GM19452 (cell line): ENCODE data around the gene TRIM47.

Experiments used
- ATAC-seq: cut with Tn5 transposase; IDR thresholded peaks from one replicate; pipeline ENCODE4 v1.9.1; 2021; ENCODE audit not compliant: unreplicated experiment

TRIM47 gene

DNA sequence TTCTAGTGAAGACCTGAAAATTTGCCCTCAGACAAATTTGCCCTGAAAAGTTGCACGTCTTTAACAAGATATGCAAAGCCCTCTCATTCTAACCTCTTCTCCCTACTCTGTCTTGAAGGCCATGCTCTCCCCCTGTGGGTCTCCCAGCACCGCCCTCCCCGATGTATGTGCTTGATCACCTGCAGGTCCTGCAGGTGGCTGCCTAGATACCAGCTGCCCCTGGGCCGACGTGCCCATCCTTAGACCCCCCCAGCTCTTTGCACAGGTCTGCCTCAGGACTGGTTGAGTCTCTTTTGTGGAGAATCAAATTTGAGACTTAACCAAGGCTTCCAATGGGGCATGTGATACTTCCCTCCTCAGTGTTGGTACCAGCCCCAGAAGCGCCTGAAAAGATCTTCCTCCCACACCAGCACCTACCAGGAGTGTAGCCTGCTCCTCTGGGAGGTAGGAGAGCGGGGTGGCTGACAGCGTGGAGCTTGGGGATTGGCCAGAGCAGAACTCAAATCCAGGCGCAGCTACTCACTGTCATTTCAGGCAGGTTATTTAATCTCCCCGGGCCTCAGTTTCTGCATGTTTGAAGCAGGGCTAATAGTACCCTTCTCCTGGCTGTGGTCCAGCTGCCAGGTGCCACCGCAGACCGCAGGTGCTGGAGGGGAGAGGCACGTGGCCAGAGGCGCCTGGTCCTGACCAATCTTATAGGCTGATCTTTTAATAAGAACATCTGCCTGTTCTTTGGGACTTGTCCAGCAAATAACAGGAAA lies 30.9 kb upstream of the TRIM47 start:
- ATAC-seq: no peak

DNA sequence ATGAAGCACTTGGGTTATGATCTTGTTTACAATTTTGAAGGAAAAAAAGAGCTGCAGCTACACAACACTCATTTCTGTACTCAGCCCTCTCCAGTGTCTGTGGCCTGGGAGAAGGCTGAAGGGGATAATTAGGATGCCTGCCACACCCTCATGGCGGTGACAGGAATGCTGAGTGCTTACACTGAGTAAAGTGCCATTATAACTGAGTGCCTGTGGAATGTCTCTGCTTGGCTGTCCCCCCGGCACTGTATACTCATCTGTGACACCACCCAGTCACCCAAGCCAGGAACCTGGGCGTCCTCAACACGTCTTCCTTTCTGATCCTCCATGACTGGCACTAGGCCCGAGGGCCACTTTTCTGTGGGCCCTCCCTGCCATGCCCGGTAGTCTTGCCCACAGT lies 29.8 kb upstream of the TRIM47 start:
- no peak for ATAC-seq

DNA sequence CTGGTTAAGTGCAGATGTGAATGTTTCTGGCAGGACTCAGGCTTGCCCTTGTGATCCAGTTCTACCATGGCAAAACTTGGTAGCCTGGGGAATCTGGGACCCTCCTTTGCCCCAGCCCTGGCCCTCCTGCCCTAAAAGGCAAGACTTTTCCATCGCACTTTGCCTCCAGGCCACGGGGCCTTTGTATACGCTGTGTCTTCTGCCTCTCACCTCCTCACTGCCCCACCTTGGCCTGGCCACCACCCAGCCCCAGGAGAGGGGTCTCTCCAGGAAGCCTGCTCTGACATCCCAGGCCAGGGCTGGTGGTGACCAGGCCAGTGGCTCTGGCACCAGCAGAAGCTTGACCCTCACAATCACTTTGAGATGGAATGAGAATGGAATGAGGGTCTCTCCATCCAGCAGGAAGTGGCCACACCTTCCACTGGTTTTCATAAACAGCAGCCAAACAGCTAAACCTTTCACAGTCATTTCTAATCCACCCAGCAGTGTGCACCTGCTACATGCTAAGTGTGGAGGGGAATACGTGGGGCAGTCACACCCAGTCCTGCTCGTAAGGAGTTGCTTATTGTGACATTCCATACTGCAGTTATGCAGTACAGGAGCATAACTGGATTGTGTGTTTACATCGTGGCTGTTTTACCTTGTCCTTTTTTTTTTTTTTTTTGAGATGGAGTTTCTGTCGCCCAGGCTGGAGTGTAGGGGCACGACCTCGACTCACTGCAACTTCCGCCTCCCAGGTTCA lies 27.9 kb upstream of the TRIM47 start:
- ATAC-seq: no peak

DNA sequence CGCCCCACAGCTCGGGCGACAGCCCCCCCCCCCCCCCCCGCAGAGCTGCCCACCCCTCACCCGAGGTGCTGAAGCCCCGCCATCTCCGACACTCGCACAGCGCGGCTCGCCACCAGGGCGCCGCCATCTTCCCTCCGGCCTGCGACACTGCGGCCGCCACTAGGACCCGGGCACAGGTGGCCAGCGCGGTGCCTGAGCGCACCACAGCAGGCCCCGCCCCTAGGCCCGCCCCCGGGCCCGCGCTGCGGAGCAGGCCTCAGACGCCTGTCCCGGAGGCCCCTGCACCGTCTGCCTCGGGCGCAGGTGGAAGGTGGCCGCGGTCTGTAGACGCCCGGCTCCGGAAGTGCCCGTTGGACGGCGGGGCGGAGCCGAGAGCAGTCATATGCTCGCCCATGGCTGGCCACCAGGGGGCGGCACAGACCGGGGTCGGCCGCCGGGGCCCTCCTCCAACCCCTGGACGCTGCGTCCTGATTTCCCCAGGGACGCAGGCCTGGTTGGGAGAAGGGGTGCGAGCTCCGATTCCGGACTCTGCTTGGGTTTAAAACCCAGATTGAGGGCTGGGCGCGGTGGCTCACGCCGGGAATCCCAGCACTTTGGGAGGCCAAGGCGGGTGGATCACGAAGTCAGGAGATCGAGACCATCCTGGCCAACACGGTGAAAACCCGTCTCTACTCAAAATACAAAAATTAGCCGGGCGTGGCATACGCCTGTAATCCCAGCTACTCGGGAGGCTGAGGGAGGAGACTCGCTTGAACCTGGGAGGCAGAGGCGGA lies 26.6 kb upstream of the TRIM47 start, which contains the start of gene MRPL38:
MRPL38 (minus strand) TSS at position 136 of the 773 bp plus-strand sequence; CDS start at position 127, 9 bp downstream.
- peak; percentile 96 for ATAC-seq

DNA sequence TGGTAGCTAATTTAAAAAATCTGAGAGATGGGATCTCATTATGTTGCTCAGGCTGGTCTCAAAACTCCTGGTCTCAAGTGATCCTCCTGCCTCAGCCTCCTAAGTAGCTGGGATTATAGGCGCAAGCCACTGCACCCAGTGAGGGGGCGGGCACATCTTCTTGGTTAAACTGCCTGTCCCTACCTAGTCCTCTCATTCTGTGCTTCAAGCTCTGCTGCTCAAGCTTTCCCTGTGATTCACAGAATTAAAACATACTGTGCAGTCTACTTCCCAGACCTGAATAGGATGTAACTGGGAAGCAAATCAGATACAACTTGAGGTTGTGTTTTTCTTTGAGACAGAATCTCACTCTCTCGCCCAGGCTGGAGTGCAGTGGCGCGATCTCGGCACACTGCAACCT lies 24.0 kb upstream of the TRIM47 start:
- no peak for ATAC-seq

DNA sequence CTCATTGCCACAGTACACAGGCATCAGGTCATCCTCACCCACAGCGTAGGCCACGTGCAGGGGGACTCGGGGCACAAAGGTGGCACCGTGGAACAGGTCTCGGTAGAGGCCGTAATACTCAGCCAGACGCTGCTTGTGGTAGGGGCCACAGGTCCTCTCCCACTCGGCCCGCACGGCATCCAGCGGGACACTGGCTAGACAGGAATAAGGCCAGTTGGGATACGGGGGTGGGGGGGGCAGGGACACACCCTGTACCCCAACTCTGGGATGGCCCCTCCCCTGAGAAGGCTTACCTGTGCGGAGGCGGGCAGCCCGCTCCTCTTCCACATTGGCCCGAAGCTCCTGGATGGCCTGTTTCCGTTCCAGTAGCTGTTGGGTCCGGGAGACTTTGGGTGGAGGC lies 23.3 kb upstream of the TRIM47 start:
- no peak for ATAC-seq

DNA sequence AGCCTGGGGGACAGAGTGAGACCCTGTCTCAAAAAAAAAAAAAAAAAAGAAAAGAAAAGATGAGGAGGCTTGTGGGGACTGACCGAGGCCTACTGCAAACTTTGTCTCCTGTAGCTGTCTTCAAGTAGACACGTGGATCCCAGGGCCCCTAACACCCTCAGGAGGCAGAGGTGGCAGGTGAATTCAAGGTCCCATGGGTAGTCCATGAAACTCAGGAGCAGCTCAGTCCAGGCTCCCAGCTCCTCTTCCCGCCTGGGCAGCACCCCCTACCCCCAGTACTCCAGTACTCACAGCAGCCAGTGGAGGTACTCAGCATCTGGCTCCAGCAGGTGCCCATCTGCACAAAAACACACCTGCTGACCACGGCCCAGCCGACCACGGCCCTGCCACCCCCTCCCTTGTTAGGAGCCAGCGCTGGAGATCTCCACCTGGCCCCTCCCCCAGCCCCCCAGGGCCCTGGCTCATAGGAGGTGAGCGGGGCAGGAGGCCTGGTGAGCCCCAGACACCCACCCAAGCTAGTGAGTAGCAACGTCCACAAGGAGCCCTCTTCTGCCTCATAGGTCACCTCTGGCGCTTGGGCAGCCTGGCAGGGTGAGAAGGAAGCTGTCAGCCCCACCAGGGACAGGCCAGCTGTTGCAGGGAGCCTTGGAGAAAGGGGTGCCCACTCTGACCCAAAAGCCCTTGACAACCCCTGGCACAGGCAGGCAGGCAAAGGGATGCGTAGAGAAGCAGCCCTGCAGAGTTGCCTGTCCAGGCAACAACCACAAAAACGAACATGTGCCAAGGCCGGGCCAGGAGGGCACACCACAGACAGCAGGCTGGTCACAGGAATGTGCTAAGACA lies 22.5 kb upstream of the TRIM47 start:
- ATAC-seq: no peak

DNA sequence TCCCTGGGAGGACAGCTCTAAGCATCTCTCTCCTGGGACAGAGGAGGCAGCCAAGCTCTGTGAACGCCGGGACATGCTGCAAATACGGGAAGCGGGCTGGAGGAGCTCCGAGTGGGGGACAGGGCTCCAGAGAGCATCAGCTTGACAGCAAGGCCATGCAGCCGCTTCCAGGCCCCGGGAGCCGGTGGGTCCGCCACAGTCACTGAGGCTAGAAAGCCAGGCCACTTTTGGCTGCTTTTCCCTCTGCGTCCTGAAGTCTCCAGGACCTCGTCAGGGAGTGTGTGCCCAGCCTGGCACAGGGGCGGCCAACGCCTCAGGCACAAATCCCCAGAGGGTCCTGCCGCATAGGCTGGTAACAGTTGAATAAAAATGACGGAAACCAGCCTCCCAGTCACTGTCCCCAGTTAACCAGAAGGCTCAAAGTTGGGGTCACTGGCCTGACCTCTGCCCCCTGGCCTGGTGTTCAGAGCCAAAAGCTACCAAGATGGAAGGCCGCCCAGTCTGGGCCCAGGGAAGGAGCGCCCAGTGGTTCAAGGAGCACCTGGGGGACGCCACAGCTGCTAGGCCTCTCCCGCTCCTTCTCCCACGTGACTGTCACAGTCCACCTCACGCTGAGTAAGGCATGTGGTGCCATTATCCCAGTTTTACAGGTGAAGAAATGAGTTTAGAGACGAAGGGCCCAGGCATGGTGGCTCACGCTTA lies 21.5 kb upstream of the TRIM47 start:
- ATAC-seq: no peak

DNA sequence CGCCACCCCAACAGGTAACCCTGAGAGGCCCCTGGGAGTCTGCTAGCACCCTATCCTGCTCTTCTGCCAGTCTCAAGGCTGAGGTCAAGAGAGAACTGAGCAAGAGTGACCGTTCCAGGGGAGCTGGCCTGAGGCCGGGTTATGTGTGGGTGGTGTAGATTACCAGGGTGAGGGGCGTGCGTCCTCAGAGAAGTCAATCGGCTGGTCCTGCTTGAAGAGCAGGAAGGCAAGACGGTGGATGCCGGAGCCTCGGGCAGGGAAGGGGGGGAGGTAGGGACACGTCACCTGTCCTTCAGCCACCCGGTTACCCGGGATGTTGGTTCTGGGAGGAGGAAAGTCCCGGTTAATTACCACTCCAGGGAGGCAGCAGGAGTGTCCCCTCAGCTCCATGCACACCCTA lies 21.0 kb upstream of the TRIM47 start:
- no peak for ATAC-seq

DNA sequence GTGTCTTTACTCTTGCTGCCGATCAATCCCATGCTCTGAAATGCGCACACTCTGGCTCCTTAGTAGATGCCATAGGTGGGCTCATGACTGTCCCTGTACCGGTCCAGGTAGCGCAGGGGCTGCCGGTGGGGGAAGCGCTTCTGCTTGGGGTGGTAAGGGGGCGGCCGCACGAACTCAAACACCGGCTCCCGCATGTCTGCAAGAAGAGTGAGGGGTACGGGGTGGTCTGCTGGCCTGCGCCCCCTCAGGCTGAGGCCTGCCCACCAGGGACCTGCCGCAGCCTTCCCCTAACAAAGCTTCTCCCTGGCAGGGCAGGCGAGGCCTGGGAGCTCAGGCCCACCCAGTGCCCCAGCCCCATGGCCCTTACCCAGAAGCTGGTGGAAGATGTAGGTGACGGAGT lies 20.4 kb upstream of the TRIM47 start:
- ATAC-seq: no peak

DNA sequence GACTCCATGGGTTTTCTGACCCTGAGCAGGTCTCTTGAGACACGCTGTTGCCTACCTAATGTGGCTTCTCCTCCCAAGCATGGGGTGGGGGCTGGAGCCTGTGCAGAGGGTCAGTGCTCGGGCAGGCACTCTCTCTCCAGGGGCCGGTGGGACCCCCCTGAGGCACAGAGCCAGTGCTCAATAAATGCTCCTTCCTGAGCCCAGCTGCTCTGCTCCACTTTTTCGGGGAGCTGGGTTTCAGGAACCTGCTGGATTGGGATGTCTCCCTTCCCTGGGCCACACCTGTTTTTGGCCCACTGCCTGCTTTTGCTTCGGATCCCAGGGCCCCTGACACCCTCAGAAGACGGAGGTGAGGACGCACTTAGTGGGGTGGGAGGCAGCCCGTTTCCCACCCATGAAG lies 19.7 kb upstream of the TRIM47 start:
- ATAC-seq: no peak

DNA sequence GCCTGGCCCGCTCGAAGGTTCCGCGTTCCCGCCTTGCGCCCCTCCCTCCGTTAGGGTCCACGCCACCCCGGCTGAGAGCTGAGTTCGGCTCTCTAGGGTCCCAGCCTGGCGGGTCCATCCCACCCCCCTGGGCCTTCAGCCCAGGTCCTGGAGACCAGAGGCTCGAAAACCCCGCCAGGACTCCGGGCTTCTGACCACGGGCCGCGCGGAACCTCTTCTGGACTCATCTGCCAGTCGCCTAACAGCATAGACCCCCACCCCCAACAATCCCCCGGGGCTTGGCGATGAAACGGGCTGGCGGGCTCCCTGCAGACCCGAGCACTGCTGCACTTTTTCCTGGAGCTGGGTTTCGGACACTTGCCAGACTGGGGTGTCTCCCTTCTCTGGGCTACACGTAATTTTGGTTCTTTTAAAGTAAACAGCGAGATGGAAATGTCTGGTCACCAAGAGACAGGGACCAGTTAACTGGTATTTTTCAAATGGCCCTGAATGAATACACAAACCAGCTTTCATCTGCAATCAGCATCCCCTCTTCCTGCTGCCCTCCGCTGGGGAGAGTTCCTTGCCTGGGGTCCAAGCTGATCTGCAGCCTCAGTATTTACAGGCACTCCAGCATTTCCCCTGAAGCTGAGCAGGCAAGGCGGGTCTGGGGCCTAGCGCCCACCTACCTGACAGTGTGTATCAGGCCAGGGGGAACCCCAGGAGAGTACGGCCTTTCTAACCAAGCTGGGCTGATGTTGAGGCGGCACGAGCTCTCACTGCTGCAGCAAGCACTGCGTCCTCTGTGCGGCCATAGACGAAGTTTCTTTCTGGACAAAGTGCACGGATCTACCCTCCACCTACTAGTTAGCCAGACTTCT lies 19.0 kb upstream of the TRIM47 start:
- no peak for ATAC-seq

DNA sequence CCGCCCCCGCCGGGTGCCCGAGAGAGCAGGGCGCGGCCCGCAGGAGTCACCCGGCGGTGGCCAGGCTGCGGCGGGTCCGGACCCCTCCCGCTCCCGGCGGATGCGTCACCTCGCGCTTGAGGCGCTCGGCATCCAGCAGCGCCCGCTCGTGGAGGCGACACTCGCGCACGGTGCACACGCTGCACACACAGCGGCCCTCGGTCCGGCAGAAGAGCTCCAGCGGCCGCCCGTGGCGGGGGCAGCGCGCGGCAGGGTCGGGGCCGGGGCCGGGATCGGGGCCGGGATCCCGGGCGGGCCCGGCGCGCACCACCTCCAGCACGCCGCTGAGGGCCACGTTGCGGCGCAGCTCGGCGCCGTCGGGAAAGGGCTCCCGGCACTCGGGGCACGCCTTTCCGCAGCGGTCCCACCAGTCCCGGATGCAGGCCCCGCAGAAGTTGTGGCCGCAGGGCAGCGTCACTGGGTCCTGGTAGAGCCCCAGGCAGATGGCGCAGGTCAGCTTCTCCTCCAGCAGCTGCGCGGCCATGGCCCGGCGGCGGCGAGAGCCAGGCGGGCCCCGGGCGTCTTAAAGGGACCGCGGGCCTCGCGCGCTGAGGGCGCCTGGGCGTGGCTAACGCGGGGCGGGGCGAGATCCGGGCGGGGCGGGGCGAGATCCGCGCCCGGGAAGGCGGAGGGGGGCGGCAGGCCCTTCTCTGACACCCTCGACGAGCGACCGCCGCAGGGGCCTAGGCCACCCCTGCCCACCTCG lies 18.2 kb upstream of the TRIM47 start, which contains the start of gene TRIM65:
TRIM65 (minus strand) TSS at position 537 of the 745 bp plus-strand sequence; CDS start at position 523, 14 bp downstream.
- ATAC-seq: peak; percentile 57

DNA sequence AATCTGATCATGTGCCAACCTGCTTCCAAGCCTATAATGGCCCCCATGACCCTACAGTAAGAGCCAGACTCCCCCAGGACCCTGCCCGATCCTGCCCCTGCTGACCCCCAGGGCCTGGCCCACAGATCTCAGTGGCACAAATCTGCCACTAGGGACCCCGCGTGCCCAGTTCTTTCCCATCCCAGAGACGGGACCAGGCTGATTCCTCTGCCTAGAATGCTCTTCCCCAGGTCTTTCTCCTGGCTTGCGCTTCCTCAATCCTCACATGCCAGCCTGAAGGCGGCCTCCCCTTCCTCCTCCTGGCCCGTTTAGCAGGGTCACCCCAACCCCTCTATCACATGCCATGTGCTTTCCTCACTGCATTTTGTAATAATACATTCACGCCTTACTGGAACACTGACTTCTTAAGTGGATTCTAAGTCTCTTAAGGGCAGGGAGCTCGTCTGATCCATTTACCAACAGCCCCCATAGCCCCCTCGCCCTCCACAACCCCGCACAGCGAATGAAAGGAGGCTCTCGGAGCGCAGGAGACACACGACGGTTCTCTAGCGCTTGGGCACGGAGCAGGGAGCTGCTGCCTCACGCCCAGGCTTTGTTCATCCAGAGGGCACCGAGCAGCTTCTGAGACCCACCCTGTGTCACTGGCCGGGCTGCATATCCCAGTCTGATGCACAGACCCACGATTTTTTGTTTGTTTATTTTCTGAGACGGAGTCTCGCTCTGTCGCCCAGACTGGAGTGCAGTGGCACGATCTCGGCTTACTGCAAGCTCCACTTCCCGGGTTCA lies 17.2 kb upstream of the TRIM47 start:
- no peak for ATAC-seq

DNA sequence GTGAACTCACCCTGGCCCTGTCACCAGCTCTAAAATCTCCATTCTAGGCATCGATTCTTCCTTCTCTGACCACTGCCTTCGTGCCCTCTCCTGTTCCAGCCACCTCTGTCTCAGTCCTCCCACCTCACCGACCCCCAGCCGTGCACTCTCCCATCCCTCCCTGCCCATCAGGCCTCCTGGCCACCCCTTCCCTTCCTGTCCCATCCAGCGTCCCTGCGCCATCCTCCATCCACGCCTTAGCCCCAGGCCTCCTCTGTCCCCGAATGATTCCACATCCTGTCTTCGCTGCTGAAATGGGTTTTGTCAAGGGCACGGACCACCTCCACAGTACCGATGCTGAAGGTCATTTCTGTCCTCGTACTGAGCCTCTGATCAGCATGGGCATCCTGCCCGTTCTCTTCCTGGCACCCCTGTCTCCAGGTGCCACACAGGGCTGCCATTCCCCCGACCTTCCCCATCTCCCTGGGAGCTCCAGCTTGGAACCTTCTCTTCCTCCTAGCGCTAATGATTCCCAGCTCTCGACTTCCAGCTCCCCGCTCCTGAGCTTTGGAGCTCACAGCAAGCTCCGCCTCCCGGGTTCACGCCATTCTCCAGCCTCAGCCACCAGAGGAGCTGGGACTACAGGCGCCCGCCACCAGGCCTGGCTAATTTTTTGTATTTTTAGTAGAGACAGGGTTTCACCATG lies 15.8 kb upstream of the TRIM47 start:
- no peak for ATAC-seq

DNA sequence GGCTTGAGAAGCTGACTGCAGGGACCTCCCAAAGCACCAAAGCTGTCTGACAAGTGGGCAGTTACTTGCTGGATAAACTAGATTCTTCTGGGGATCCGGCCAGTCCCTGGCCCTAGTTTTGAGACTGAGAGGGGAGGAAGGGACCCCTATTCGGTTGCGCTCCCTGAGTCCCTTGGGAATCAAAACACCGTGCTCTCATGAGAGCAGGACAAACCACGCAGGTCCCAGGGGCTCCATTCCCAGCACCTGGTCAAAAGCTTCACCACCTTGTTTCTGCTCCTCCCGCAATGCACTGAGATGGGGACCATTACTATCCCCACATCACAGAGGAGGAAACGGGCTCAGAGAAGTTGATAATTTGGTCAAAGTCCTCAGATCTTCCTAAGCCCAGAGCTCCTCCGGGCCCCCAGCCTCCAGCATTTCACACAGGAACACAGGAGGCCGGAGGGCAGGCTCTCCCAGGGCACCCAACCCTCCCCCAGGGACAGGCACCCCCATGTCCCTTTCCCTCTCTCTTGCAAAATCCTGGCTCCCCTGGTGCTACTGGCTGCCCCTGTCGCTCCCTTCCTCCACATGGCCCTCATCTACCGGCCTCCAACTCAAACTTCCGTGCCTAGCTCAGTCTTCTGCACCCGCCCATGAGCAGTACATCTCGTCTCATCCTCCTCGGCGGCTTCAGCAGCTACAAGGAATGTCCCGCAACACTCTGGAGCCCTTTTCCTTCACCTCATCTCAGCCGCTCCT lies 15.1 kb upstream of the TRIM47 start:
- ATAC-seq: no peak
